Gastrocnemius medialis (tissue), 4 donors: Measurements from ENCODE around the gene DNAJC22. TPM values are rescaled to one million over a fixed set of nuclear protein-coding genes. Genes with fewer than 3 reads are reported as not detected.
A peak's percentile ranks its signal among the peaks of the same experiment; 100 is the strongest.
"Not testable (repeated sequence)": the region's sequence is repeated elsewhere in the genome, so short reads cannot be mapped to it uniquely, and the experiment has no call there.

Experiments used
- ATAC-seq, 2 donors: fragments of 150-250 bp; one replicate each; pipeline ENCODE4 v1.9.1; 2016
- DNase-seq, 2 donors: peaks; one replicate each; pipeline ENCODE4 v3.0.0-alpha.2; 2019
- H3K27ac ChIP-seq, 4 donors: fragments of 200-600 bp; sonication (generic); 1 replicate in 1 of 4; 2 replicates in 3 of 4; pipeline ENCODE4 v1.5.1; 2016 to 2018; ENCODE audit warnings: mild to moderate bottlenecking in 2 of 4, moderate library complexity in 1 of 4
- H3K27me3 ChIP-seq, 3 donors: fragments of 200-600 bp; sonication (generic) in 2 of 3; 1 replicate in 1 of 3; 2 replicates in 2 of 3; pipeline versions ENCODE4 v1.5.1 to v1.6.0; 2016 to 2019; ENCODE audit warnings: mild to moderate bottlenecking in 1 of 3, moderate library complexity in 1 of 3
- H3K36me3 ChIP-seq, 2 donors: fragments of 200-600 bp; sonication (generic) in 1 of 2; one replicate each; pipeline ENCODE4 v1.5.1; 2017 to 2018
- H3K4me1 ChIP-seq, 2 donors: fragments of 200-600 bp; sonication (generic) in 1 of 2; one replicate each; pipeline ENCODE4 v1.5.1; 2016 to 2017; ENCODE audit warnings: mild to moderate bottlenecking in 2 of 2
- H3K4me3 ChIP-seq, 4 donors: fragments of 200-600 bp; sonication (generic) in 3 of 4; 1 replicate in 1 of 4; 2 replicates in 3 of 4; pipeline ENCODE4 v1.5.1; 2016 to 2019; ENCODE audit warnings: mild to moderate bottlenecking in 2 of 4
- H3K9me3 ChIP-seq, 3 donors: fragments of 200-600 bp; sonication (generic) in 2 of 3; 1 replicate in 1 of 3; 2 replicates in 2 of 3; pipeline ENCODE4 v1.5.1; 2016 to 2019
- CTCF ChIP-seq, 5 experiments: fragments of 450-650 bp in 3 of 5; fragments of 200-600 bp in 2 of 5; sonication (generic) in 2 of 5; IDR thresholded peaks in 4 of 5; conservative IDR thresholded peaks in 1 of 5; 1 replicate in 4 of 5; 2 replicates in 1 of 5; pipeline ENCODE4 v1.5.1; 2016 to 2019; ENCODE audit warnings: antibody characterized with exemption in 5 of 5, mild to moderate bottlenecking in 3 of 5, moderate library complexity in 3 of 5
- POLR2A ChIP-seq, 2 donors: fragments of 450-650 bp; IDR thresholded peaks; one replicate each; pipeline ENCODE4 v1.6.1; 2017; ENCODE audit warnings: antibody characterized with exemption in 2 of 2, mild to moderate bottlenecking in 2 of 2, moderate library complexity in 2 of 2
- in situ Hi-C, 4 donors: fragments of 200-750 bp; cut with MboI; loops; one replicate each; pipeline versions ENCODE4 v1.15.0 to v1.8.0; 2017; ENCODE audit warnings: low sequenced_read_pairs in 4 of 4
- intact Hi-C: fragments of 100-400 bp; cut with DNase I; formaldehyde crosslinking; loops from one replicate; pipeline ENCODE4 v1.15.1; 2023; ENCODE audit warnings: low total_unique reads
- total RNA-seq, 4 donors: library from RNA; depleted of rRNA; stranded (reverse); fragments of >200 nt; gene quantifications; one replicate each; pipeline versions ENCODE4 v1.1.0 to v1.2.3, GENCODE V29; 2016

The DNAJC22 gene
- total RNA-seq, 4 donors from 2014 or later = 0.24 TPM; not detected in 3

- Histone ChIP-seq H3K4me1 (no peaks in the 10 kb centered on the region), H3K9me3 (no peaks in the 10 kb centered on the region), H3K27me3 (peaks cover 39 to 44% (median 40%) of the 10 kb centered on the region in 3 donors), H3K4me3 (no peak overlapping the region), H3K27ac (no peak overlapping the region), H3K36me3 (no peaks in the 10 kb centered on the region)
- DNase-seq (peak; percentile 34 to 63), ATAC-seq (peak; percentile 82 to 93)
- in situ Hi-C loops = no loop called here
- intact Hi-C loops = no loop called here
- peak; percentile 56 to 82 (median 67) for TF ChIP-seq CTCF (IDR thresholded peaks at IDR 0.05 in 4 of 5, conservative IDR thresholded peaks at IDR 0.05 in 1 of 5)
- TF ChIP-seq POLR2A (IDR thresholded peaks at IDR 0.05) = no peak
Observed at GRCh38 chr12:49331380-49332222, 15.1 kb upstream of the DNAJC22 start.

- in situ Hi-C loops (no loop called here), intact Hi-C loops (no loop called here)
- Histone ChIP-seq H3K4me1 (no peaks in the 10 kb centered on the region), H3K27me3 (peaks cover 47 to 53% (median 48%) of the 10 kb centered on the region in 3 donors), H3K9me3 (no peaks in the 10 kb centered on the region), H3K36me3 (no peaks in the 10 kb centered on the region), H3K4me3 (no peak overlapping the region), H3K27ac (no peak overlapping the region)
- TF ChIP-seq POLR2A (IDR thresholded peaks at IDR 0.05) (no peak), CTCF (IDR thresholded peaks at IDR 0.05 in 4 of 5, conservative IDR thresholded peaks at IDR 0.05 in 1 of 5) (no peak)
- DNase-seq (no peak), ATAC-seq (no peak)
Observed at GRCh38 chr12:49332441-49332861, 14.2 kb upstream of the DNAJC22 start.

GRCh38 chr12:49332891-49333371 lies 13.8 kb upstream of the DNAJC22 start:
- no peak for DNase-seq
- intact Hi-C loops = no loop called here
- H3K4me3 ChIP-seq = no peak overlapping the region
- no peaks in the 10 kb centered on the region for H3K36me3 ChIP-seq
- no peak for ATAC-seq
- in situ Hi-C loops = no loop called here
- TF ChIP-seq CTCF (IDR thresholded peaks at IDR 0.05 in 4 of 5, conservative IDR thresholded peaks at IDR 0.05 in 1 of 5) (no peak), POLR2A (IDR thresholded peaks at IDR 0.05) (no peak)
- peaks cover 50 to 57% (median 53%) of the 10 kb centered on the region in 3 donors for H3K27me3 ChIP-seq
- H3K9me3 ChIP-seq = no peaks in the 10 kb centered on the region
- H3K4me1 ChIP-seq = no peaks in the 10 kb centered on the region
- no peak overlapping the region for H3K27ac ChIP-seq

GRCh38 chr12:49333778-49334177 lies 12.9 kb upstream of the DNAJC22 start:
- H3K36me3 ChIP-seq, H3K4me3 ChIP-seq, H3K4me1 ChIP-seq, in situ Hi-C loops, DNase-seq, intact Hi-C loops, H3K9me3 ChIP-seq, ATAC-seq, H3K27ac ChIP-seq: not testable (repeated sequence)
- H3K27me3 ChIP-seq = peaks cover 52 to 58% (median 55%) of the 10 kb centered on the region in 3 donors

GRCh38 chr12:49334226-49334625 lies 12.5 kb upstream of the DNAJC22 start:
- no peaks in the 10 kb centered on the region for H3K9me3 ChIP-seq
- H3K4me3 ChIP-seq = no peak overlapping the region
- peaks cover 54 to 58% (median 55%) of the 10 kb centered on the region in 3 donors for H3K27me3 ChIP-seq
- in situ Hi-C loops = no loop called here
- intact Hi-C loops = no loop called here
- ATAC-seq (no peak), DNase-seq (no peak)
- no peaks in the 10 kb centered on the region for H3K36me3 ChIP-seq
- TF ChIP-seq POLR2A (IDR thresholded peaks at IDR 0.05) (no peak), CTCF (IDR thresholded peaks at IDR 0.05 in 4 of 5, conservative IDR thresholded peaks at IDR 0.05 in 1 of 5) (no peak)
- no peaks in the 10 kb centered on the region for H3K4me1 ChIP-seq
- H3K27ac ChIP-seq = no peak overlapping the region
